Tibial artery (tissue), 4 donors: ENCODE results near the gene ABCD2.
A peak's percentile ranks its signal among the peaks of the same experiment; 100 is the strongest.

ENCODE experiments used
- DNase-seq, 2 donors: peaks; one replicate each; pipeline ENCODE4 v3.0.0-alpha.2; 2019
- H3K27ac ChIP-seq, 2 donors: fragments of 200-600 bp; sonication (generic) in 1 of 2; 1 replicate in 1 of 2; 2 replicates in 1 of 2; pipeline ENCODE4 v1.5.1; 2018 to 2019; ENCODE audit warnings: mild to moderate bottlenecking in 1 of 2
- H3K27me3 ChIP-seq, 2 donors: fragments of 200-600 bp; sonication (generic) in 1 of 2; one replicate each; pipeline versions ENCODE4 v1.5.1 to v1.6.0; 2016 to 2019
- H3K36me3 ChIP-seq, 3 donors: fragments of 200-600 bp; sonication (generic) in 2 of 3; one replicate each; pipeline ENCODE4 v1.5.1; 2016 to 2019; ENCODE audit warnings: mild to moderate bottlenecking in 2 of 3
- H3K4me1 ChIP-seq, 4 donors: fragments of 200-600 bp; sonication (generic) in 2 of 4; 1 replicate in 3 of 4; 2 replicates in 1 of 4; pipeline ENCODE4 v1.5.1; 2016 to 2019
- H3K4me3 ChIP-seq, 2 donors: fragments of 200-600 bp; sonication (generic) in 1 of 2; 1 replicate in 1 of 2; 2 replicates in 1 of 2; pipeline ENCODE4 v1.5.1; 2018 to 2019; ENCODE audit warnings: mild to moderate bottlenecking in 2 of 2
- H3K9me3 ChIP-seq, 3 donors: fragments of 200-600 bp; sonication (generic) in 1 of 3; one replicate each; pipeline ENCODE4 v1.5.1; 2016 to 2019
- CTCF ChIP-seq, 2 experiments: fragments of 200-600 bp in 1 of 2; fragments of 450-650 bp in 1 of 2; IDR thresholded peaks; one replicate each; pipeline ENCODE4 v1.5.1; 2017 to 2019; ENCODE audit warnings: antibody characterized with exemption in 2 of 2, mild to moderate bottlenecking in 1 of 2, moderate library complexity in 1 of 2
- intact Hi-C: fragments of 100-400 bp; cut with DNase I; formaldehyde crosslinking; loops from one replicate; pipeline ENCODE4 v1.15.0; 2023; ENCODE audit warnings: low total_unique reads

ABCD2 gene

GRCh38 chr12:39592295-39592694, 27.3 kb downstream of the ABCD2 start:
- H3K4me1 ChIP-seq, result peaks cover 0 to 10% (median 0%) of the 10 kb centered on the region in 4 donors
- H3K27ac ChIP-seq, result no peak overlapping the region
- intact Hi-C loops, result no loop called here
- no peaks in the 10 kb centered on the region for H3K36me3 ChIP-seq
- no peak overlapping the region for H3K4me3 ChIP-seq
- no peaks in the 10 kb centered on the region for H3K27me3 ChIP-seq
- DNase-seq, result no peak
- no peaks in the 10 kb centered on the region for H3K9me3 ChIP-seq
- TF ChIP-seq CTCF (IDR thresholded peaks at IDR 0.05), result no peak

DNA sequence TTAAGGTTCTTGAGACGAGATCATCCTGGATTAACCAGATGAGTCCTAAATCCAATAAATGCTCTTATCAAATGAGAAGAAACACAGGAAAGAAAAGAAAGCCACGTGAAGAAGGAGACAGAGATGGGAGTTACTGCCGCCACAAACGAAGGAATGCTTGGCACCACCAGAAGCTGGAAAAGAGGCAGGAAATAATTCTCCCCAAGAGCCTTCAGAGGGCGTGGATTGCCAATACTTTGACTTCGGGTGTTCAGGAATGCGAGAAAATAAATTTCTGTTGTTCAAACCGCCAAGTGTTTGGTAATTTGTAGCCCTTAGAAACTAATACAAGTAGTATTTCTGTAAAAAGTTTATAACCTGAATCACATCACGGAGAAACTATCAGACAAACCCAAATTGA, 31.3 kb downstream of the ABCD2 start:
- H3K4me1 ChIP-seq, result peaks cover 0 to 12% (median 0%) of the 10 kb centered on the region in 4 donors
- no peak for TF ChIP-seq CTCF (IDR thresholded peaks at IDR 0.05)
- intact Hi-C loops, result no loop called here
- no peaks in the 10 kb centered on the region for H3K27me3 ChIP-seq
- H3K36me3 ChIP-seq, result no peaks in the 10 kb centered on the region
- no peak overlapping the region for H3K27ac ChIP-seq
- no peak overlapping the region for H3K4me3 ChIP-seq
- DNase-seq, result no peak
- H3K9me3 ChIP-seq, result no peaks in the 10 kb centered on the region

DNA sequence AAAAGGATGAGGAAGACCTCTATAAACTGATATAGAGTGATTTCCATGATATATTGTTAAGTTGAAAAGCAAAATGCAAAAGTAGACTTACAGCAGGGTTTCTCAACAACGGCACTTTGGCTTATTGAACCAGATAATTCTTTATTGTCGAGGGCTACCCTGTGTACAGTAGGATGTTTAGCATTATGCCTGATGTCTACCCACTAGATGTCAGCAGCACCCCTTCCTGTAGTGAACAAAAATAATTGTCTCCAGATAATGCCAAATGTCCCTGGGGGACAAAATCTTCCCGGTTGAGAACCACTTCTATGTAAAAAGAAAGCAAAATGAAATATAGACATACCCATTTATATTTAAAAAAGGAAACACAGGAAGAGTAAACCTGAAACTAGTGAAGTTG, 32.4 kb downstream of the ABCD2 start:
- Histone ChIP-seq H3K36me3 (no peaks in the 10 kb centered on the region), H3K4me3 (no peak overlapping the region), H3K4me1 (peaks cover 0 to 12% (median 0%) of the 10 kb centered on the region in 4 donors), H3K27me3 (no peaks in the 10 kb centered on the region), H3K9me3 (no peaks in the 10 kb centered on the region), H3K27ac (no peak overlapping the region)
- DNase-seq, result no peak
- intact Hi-C loops, result no loop called here
- TF ChIP-seq CTCF (IDR thresholded peaks at IDR 0.05), result peak in 1 of 2 experiments; percentile 12

- Histone ChIP-seq H3K36me3 (no peaks in the 10 kb centered on the region), H3K9me3 (no peaks in the 10 kb centered on the region), H3K27ac (no peak overlapping the region), H3K4me3 (no peak overlapping the region), H3K4me1 (peaks cover 0 to 12% (median 0%) of the 10 kb centered on the region in 4 donors), H3K27me3 (no peaks in the 10 kb centered on the region)
- intact Hi-C loops, result no loop called here
- no peak for DNase-seq
- TF ChIP-seq CTCF (IDR thresholded peaks at IDR 0.05), result no peak
Observed at GRCh38 chr12:39586816-39587215, 32.8 kb downstream of the ABCD2 start.

- Histone ChIP-seq H3K36me3 (no peaks in the 10 kb centered on the region), H3K27me3 (no peaks in the 10 kb centered on the region), H3K4me1 (no peaks in the 10 kb centered on the region), H3K9me3 (no peaks in the 10 kb centered on the region), H3K4me3 (no peak overlapping the region), H3K27ac (no peak overlapping the region)
- intact Hi-C loops, result no loop called here
- DNase-seq, result no peak
- no peak for TF ChIP-seq CTCF (IDR thresholded peaks at IDR 0.05)
Observed at GRCh38 chr12:39581592-39581991, 38.0 kb downstream of the ABCD2 start.

DNA sequence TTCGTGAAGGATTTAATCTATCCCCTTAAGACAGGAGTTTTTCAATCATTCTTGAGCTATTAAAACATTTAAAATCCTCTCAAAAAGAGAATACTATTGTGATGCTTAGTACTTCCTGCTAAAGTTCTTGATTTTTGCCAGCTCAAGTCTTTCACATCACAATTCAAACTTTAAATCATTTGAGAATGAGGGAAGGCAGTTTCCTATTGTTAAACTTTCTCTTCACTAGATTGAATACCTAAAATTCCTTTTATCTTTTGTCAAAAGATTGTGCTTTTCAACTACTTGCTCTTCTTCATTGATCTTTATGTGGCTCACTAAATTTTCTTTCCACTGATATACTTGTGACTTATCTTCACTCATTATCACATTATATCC, 44.1 kb downstream of the ABCD2 start:
- H3K9me3 ChIP-seq, result no peaks in the 10 kb centered on the region
- DNase-seq, result no peak
- no peak overlapping the region for H3K27ac ChIP-seq
- no peak for TF ChIP-seq CTCF (IDR thresholded peaks at IDR 0.05)
- no peaks in the 10 kb centered on the region for H3K36me3 ChIP-seq
- H3K27me3 ChIP-seq, result no peaks in the 10 kb centered on the region
- intact Hi-C loops, result no loop called here
- H3K4me1 ChIP-seq, result no peaks in the 10 kb centered on the region
- H3K4me3 ChIP-seq, result no peak overlapping the region
